GM21786 (cell line): ENCODE measurements around the gene C22orf39.

ENCODE experiments used
- ATAC-seq: cut with Tn5 transposase; IDR thresholded peaks from one replicate; pipeline ENCODE4 v1.9.1; 2021; ENCODE audit not compliant: unreplicated experiment

Gene C22orf39

GRCh38 chr22:19447330-19448075, at the start of gene C22orf39:
C22orf39 (minus strand) TSS chr22:19447711; CDS start chr22:19447688, 23 bp downstream.
- ATAC-seq: peak; percentile 75

DNA sequence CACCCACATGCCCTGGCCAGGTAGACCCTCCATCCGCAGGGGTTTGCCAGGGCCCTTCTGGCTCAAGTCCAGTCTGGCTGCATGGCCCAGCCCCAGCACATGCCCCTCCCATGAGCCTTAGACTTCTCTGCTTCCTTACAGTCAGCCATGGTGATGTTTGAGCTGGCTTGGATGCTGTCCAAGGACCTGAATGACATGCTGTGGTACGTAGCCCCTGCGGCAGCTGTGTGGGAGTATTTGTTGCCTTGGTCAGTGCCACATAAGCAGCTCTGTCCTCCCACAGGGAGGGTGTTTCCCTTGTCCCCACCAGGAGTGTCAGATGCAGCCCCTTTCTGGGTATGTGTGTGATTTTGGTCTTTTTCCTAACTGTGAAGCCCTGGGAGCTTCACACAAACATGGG, 49.7 kb upstream of the C22orf39 start:
- ATAC-seq: no peak

GRCh38 chr22:19496324-19496630, 48.8 kb upstream of the C22orf39 start:
- no peak for ATAC-seq

DNA sequence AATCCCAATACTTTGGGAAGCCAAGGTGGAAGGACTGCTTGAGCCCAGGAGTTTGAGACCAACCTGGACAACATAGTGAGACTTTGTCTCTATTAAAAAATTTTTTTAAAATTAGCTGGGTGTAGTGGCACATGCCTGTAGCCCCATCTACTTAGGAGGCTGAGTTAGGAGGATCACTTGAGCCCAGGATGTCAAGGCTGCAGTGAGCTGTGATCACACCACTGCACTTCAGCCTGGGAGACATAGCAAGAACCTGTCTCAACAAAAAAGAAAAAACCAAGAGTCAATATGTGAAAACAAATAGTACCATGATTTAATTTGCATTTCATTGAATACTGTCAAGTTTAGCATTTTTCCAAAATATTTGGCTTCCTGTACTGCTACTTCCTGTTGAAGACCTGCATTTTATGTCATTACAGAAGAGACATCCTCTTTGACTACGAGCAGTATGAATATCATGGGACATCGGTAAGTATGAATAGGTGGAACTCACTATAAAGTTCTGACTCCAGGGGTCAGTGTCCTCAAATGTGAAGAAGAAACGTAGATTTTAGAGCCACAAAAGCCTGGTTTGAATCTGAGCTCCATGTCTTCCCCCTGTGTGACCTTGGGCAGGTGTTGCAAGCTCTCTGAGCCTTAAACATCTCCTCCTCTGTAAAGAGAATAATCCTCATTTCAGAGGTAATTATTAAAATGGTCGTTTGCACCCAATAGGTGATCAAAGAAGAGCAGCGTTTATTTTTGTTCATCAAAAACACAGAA, 48.2 kb upstream of the C22orf39 start:
- ATAC-seq: no peak

- ATAC-seq: no peak
Observed at GRCh38 chr22:19494676-19495173, 47.2 kb upstream of the C22orf39 start.

DNA sequence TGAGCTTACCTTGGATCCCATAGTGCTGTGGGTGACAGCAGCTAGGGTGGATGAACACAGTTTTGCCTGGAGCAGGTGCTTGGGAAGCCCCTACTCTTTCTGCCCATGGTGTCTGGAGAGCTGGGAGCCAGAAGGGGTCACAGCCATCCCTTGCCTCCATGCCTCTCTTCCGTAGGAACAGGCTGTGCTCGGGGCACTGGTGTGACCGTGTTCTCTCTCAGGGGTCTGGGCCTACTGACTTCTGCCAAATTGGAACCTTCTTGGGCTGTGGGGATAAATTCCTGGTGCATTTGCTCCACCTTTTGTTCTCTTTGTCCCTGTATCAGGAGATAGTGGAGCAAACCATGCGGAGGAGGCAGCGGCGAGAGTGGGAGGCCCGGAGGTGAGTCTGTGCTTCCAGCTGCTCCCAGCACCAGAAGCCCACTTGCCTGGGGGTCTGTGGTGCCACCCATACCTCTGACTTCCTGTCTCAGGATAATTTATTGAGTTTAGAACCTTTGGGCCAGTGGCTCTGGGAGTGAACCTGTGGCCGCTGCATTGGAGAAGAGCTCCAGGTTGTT, 46.6 kb upstream of the C22orf39 start:
- ATAC-seq: no peak

- ATAC-seq: no peak
Observed at GRCh38 chr22:19492504-19493174, 45.1 kb upstream of the C22orf39 start.

DNA sequence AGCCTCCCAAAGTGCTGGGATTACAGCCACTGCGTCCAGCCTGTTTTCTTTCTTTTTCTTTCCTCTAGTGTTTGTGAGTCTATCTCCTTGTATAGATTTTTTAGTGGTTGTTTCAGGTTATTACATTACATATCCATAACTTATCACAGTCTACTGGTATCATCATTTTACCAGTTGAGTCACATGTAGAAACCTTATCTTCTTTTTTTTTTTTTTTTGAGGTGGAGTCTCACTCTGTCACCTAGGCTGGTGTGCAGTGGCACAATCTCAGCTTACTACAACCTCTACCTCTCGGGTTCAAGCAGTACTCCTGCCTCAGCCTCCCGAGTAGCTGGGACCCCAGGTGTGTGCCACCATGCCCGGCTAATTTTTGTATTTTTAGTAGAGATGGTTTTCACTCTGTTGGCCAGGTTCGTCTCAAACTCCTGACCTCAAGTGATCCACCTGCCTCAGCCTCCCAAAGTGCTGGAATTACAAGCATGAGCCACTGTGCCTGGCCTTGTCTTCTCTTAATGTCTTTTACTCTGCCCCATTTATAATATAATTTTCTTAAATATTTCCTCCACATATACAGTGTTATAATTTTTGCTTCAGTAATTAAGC, 43.2 kb upstream of the C22orf39 start:
- ATAC-seq: no peak

DNA sequence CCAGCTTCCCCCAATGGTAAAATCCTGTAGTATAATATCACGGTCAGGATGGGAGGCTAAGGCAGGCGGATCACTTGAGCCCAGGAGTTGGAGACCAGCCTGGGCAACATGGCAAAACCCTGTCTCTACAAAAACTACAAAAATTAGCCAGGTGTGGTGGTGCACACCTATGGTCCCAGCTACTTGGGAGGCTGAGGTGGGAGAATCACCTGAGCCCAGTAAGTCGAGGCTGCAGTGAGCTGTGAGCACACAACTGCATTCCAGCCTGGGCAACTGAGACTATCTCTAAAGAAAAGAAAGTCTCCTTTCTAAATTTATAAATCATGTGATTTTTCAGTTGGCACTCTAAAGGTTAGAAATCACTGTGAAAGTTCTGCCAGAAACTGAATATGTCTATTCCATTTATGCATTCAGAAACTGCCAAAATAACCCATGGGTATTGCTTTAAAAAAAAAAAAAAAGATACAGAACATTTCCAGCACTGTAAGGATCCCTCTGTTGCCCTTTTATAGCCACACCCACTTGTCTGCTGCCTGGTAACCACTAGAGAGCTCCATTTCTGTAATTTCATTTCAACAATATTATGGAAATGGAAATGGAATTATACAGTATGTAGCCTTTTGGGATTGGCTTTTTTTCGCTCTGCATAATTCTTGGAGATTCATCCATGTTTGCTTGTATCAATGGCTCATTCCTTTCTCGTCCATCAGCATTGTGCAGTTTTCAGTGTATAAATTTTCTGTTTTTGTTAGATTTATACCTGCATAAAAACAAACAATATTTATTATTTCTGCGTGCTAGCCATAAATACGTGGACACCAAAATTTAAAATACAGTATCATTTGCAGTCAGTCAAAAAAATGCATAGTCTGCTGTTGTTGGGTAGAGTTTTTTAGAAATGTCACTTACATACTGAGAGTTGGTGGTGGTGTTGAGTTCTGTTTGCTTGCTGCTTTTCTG, 41.7 kb upstream of the C22orf39 start:
- ATAC-seq: no peak

DNA sequence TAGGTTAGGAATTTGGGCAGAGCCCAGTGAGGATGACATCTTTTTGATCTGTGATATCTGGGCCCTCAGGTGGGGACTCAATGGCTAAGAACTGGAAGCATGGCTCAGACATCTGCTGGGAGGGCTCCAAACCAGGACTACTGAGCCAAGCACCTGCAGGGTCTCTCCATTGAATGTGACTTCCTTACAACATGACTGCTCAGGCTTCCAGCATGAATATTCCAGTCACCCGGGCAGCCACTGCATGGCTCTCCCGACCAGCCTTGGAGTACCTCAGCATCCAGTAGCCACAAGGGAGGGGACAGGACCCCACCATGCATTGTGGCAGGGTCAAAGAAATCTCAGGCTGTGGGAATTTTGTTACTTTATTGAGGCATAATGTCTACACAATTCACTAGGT, 40.8 kb upstream of the C22orf39 start:
- ATAC-seq: no peak

- no peak for ATAC-seq
Observed at GRCh38 chr22:19483481-19484244, 36.2 kb upstream of the C22orf39 start.

GRCh38 chr22:19482297-19482696, 34.8 kb upstream of the C22orf39 start:
- no peak for ATAC-seq

GRCh38 chr22:19480789-19481188, 33.3 kb upstream of the C22orf39 start:
- no peak for ATAC-seq

GRCh38 chr22:19480173-19480568, 32.7 kb upstream of the C22orf39 start:
- ATAC-seq: no peak

DNA sequence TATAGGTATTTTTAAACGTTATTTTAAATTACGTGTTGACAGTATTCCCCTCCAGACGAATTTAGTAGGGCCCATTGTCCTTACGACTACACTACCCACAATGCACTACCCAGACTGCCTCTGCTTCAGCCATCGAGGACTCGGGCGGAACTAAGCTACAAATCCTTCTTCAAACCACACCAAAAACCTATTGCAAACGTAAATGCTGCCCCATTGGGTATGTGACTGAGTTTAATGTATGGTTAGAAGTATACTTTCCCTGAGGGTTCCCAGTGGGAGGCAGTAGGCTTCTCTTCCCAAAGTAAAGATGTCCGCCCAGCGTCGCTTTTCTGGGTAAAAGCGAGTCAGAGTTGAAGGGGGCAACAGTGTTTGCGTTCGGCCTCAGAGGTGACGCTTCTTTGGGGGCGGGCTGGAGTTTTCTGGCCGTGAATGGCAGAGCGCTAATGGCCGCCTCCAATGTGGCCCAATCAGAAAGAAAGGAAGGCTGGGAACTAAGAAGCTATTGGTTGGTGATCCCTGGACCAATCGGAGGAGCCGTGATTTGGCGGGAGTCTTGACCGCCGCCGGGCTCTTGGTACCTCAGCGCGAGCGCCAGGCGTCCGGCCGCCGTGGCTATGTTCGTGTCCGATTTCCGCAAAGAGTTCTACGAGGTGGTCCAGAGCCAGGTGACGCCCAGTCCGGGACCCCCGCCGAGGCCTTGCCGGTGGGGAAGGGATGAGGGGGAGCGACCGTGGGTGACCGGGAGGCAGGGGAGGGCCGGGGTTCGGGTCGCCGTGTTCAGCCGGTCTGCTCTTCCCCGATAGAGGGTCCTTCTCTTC, 32.1 kb upstream of the C22orf39 start, which contains the start of gene CDC45:
Gene CDC45, plus strand, starts transcription at position 566 of the 818 bp plus-strand sequence. Its CDS starts 49 bp downstream, at position 615.
- ATAC-seq: peak; percentile 90

DNA sequence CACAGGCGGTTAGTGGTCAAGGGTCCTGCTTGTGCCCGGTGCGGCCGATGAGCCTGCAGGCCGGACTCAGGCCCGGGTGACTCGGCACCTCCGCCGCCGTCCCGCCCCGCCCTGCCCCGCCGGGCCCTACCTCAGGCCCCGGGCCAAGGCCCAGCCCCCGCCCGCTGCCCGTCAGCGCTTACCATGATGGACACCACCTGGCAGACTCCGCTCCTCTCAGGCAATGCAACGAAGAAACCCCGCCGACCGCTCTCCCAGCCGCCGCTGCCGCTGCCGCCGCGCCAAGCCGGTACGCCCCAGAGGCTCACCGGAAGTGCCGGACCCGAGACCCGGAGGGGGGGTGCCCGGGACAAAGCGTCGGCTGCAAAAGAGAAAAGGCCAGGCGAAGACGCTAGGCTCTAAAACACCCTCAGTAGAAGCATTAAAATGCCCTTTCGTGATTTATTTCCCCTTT, 31.4 kb upstream of the C22orf39 start, which contains the start of gene UFD1:
Gene UFD1, minus strand, starts transcription at position 293 of the 454 bp plus-strand sequence. Its CDS starts 108 bp downstream, at position 185.
- ATAC-seq: peak; percentile 51

- ATAC-seq: no peak
Observed at GRCh38 chr22:19478045-19478900, 30.8 kb upstream of the C22orf39 start.
